Measurements from ENCODE around the gene COL23A1.

COL23A1 gene

GRCh38 chr5:178630475-178630930 is 40.3 kb upstream of the COL23A1 start:
- H3K4me2 ChIP-seq (ENCODE audit: low read length): no peak overlapping the region
- H3K9ac ChIP-seq (ENCODE audit: low read length): no peak overlapping the region
- no peak overlapping the region for H3K27ac ChIP-seq (ENCODE audit: low read length)
- H3K36me3 ChIP-seq (replicated peaks; ENCODE audit: low read depth, low read length): peaks cover 6% of the 10 kb centered on the region
- H3K9me3 ChIP-seq (ENCODE audit: insufficient read depth, low read length): peaks cover 7% of the 10 kb centered on the region; the same call in 1 of the 2 replicates
- H3K79me2 ChIP-seq (ENCODE audit: low read length): peaks cover 13% of the 10 kb centered on the region
- peaks cover 24% of the 10 kb centered on the region for H3K4me1 ChIP-seq (ENCODE audit: low read length)
- peaks cover 8% of the 10 kb centered on the region for H4K20me1 ChIP-seq (ENCODE audit: insufficient read depth, low read length)
- no peak overlapping the region for H3K4me3 ChIP-seq (ENCODE audit: low read length)
- no peaks in the 10 kb centered on the region for H3K27me3 ChIP-seq (ENCODE audit: low read depth, low read length)
- H2AFZ ChIP-seq (ENCODE audit: low read depth, low read length): no peak overlapping the region
- no peak for TF ChIP-seq EZH2phosphoT487 (IDR thresholded peaks at IDR 0.05; ENCODE audit: low read depth)
- no peak for TF ChIP-seq CTCF (IDR thresholded peaks at IDR 0.05; ENCODE audit: low read depth, low read length)

- no peak for TF ChIP-seq EZH2phosphoT487 (IDR thresholded peaks at IDR 0.05; ENCODE audit: low read depth)
- TF ChIP-seq CTCF (IDR thresholded peaks at IDR 0.05; ENCODE audit: low read depth, low read length): no peak
- Histone ChIP-seq H3K4me3 (ENCODE audit: low read length) (peak overlapping the region; percentile 82), H4K20me1 (ENCODE audit: insufficient read depth, low read length) (peaks cover 26% of the 10 kb centered on the region), H3K79me2 (ENCODE audit: low read length) (peaks cover 46% of the 10 kb centered on the region), H3K36me3 (replicated peaks; ENCODE audit: low read depth, low read length) (peaks cover 8% of the 10 kb centered on the region), H3K9me3 (ENCODE audit: insufficient read depth, low read length) (no peaks in the 10 kb centered on the region), H3K9ac (ENCODE audit: low read length) (peak overlapping the region; percentile 63), H3K4me1 (ENCODE audit: low read length) (peaks cover 34% of the 10 kb centered on the region), H2AFZ (ENCODE audit: low read depth, low read length) (peak overlapping the region; percentile 68), H3K4me2 (ENCODE audit: low read length) (peak overlapping the region; percentile 77), H3K27ac (ENCODE audit: low read length) (peak overlapping the region; percentile 32), H3K27me3 (ENCODE audit: low read depth, low read length) (no peaks in the 10 kb centered on the region)
These were observed 37.0 kb upstream of the COL23A1 start for GRCh38 chr5:178627259-178627598.

GRCh38 chr5:178626484-178627258 is 36.5 kb upstream of the COL23A1 start, which contains the start of gene CLK4:
Gene CLK4, minus strand, starts transcription at chr5:178627050. Its CDS starts 3,634 bp downstream, at chr5:178623416.
- H3K4me3 ChIP-seq (ENCODE audit: low read length): peak within 1 kb of the TSS; percentile 97
- peak within 1 kb of the TSS; percentile 77 for H3K27ac ChIP-seq (ENCODE audit: low read length)
- peaks cover 13% of the 10 kb centered on the region for H3K36me3 ChIP-seq (replicated peaks; ENCODE audit: low read depth, low read length)
- H3K9ac ChIP-seq (ENCODE audit: low read length): peak within 1 kb of the TSS; percentile 95
- no peak for TF ChIP-seq EZH2phosphoT487 (IDR thresholded peaks at IDR 0.05; ENCODE audit: low read depth)
- no peak for TF ChIP-seq CTCF (IDR thresholded peaks at IDR 0.05; ENCODE audit: low read depth, low read length)
- no peaks in the 10 kb centered on the region for H3K27me3 ChIP-seq (ENCODE audit: low read depth, low read length)
- peaks cover 26% of the 10 kb centered on the region for H4K20me1 ChIP-seq (ENCODE audit: insufficient read depth, low read length)
- H2AFZ ChIP-seq (ENCODE audit: low read depth, low read length): peak within 1 kb of the TSS; percentile 90
- no peaks in the 10 kb centered on the region for H3K9me3 ChIP-seq (ENCODE audit: insufficient read depth, low read length)
- H3K79me2 ChIP-seq (ENCODE audit: low read length): peaks cover 52% of the 10 kb centered on the region
- H3K4me1 ChIP-seq (ENCODE audit: low read length): peaks cover 28% of the 10 kb centered on the region
- peak within 1 kb of the TSS; percentile 85 for H3K4me2 ChIP-seq (ENCODE audit: low read length)

DNA sequence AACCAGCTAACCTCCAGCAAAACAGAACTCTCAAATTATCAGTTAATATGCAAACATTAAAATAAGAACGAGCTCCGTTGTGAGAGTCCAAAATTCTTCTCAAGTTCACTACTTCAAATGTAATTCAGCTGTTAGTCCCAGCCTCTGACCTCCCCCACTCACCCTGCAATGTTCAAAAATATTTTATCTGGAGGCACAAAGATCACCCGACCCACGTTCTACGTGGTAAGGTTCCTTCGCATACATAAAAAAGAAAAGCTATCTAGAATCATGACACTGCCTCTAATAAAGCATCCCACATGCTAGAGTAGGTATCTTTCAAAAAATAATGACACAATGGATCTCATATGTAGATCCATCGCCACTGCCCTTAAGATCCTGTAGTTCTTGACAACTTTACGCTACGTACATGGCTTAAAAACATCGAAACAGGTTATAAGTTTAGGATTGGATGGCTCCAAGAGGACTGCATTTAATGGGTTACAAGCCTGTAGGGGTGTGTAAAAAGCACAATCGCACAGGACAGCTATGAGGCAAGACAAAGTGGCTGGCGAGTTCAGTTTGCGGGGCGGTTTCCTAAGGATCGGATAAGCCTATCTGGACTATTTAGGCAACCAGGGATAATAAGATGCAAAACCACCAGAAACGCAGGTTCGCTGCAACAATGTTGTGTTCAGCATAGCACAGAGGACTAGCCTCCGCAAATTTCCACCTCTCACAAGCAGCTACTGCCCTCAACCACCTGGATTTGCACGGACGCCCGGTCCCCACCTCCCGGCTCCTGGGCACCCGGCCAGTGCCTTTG is 35.7 kb upstream of the COL23A1 start:
- H3K4me2 ChIP-seq (ENCODE audit: low read length): peak overlapping the region; percentile 85
- H3K27me3 ChIP-seq (ENCODE audit: low read depth, low read length): no peaks in the 10 kb centered on the region
- H3K4me3 ChIP-seq (ENCODE audit: low read length): peak overlapping the region; percentile 97
- H2AFZ ChIP-seq (ENCODE audit: low read depth, low read length): no peak overlapping the region
- H3K79me2 ChIP-seq (ENCODE audit: low read length): peaks cover 59% of the 10 kb centered on the region
- H4K20me1 ChIP-seq (ENCODE audit: insufficient read depth, low read length): peaks cover 26% of the 10 kb centered on the region
- TF ChIP-seq CTCF (IDR thresholded peaks at IDR 0.05; ENCODE audit: low read depth, low read length) (no peak), EZH2phosphoT487 (IDR thresholded peaks at IDR 0.05; ENCODE audit: low read depth) (no peak)
- peaks cover 22% of the 10 kb centered on the region for H3K4me1 ChIP-seq (ENCODE audit: low read length)
- peak overlapping the region; percentile 95 for H3K9ac ChIP-seq (ENCODE audit: low read length)
- H3K36me3 ChIP-seq (replicated peaks; ENCODE audit: low read depth, low read length): peaks cover 16% of the 10 kb centered on the region
- H3K9me3 ChIP-seq (ENCODE audit: insufficient read depth, low read length): no peaks in the 10 kb centered on the region
- peak overlapping the region; percentile 77 for H3K27ac ChIP-seq (ENCODE audit: low read length)

All from OCI-LY3 (cell line).